ENCODE results near the gene ZC3H10. TPM values are rescaled to one million over a fixed set of nuclear protein-coding genes. Genes with fewer than 3 reads are reported as not detected.

ZC3H10 gene
- total RNA-seq, 1 experiment from 2014 or later, result 8.7 TPM

GRCh38 chr12:56145217-56145616, 27.2 kb downstream of the ZC3H10 start:
- Histone ChIP-seq H3K9me2 (ENCODE audit: insufficient read depth) (no peaks in the 10 kb centered on the region), H3K9me3 (ENCODE audit: control insufficient read depth in 1 of 2, insufficient read depth in 1 of 2, low read depth in 1 of 2, low read length in 2 of 2) (no peaks in the 10 kb centered on the region), H3K27ac (ENCODE audit: low read depth, low read length) (no peak overlapping the region), H3K27me3 (ENCODE audit: insufficient read depth, low read length) (no peaks in the 10 kb centered on the region), H3K9ac (ENCODE audit: low read length) (no peak overlapping the region), H3K4me2 (ENCODE audit: low read length) (no peak overlapping the region), H4K20me1 (ENCODE audit: insufficient read depth) (no peaks in the 10 kb centered on the region), H3K79me2 (ENCODE audit: insufficient read depth, low read length) (no peaks in the 10 kb centered on the region), H3K4me1 (ENCODE audit: control insufficient read depth in 1 of 2, insufficient read depth in 2 of 2, low read length in 2 of 2) (peaks cover 0 to 5% of the 10 kb centered on the region in 2 experiments; a peak in 2 of 4 replicates), H2AFZ (ENCODE audit: low read depth, low read length, poor library complexity, severe bottlenecking) (no peak overlapping the region), H3K4me3 (replicated peaks in 1 of 2; ENCODE audit: low read depth in 1 of 2, low read length in 2 of 2) (no peak overlapping the region), H3K36me3 (ENCODE audit: control insufficient read depth in 1 of 2, insufficient read depth in 2 of 2, low read length in 2 of 2) (peaks cover 30 to 34% of the 10 kb centered on the region in 2 experiments)
- RAD21 ChIA-PET (ENCODE audit: low non-redundant PET in 1 of 2, low total read pairs in 2 of 2, uncharacterized antibody in 2 of 2, unreplicated experiment in 2 of 2), result no interaction called here
- TF ChIP-seq CBX3 (IDR thresholded peaks at IDR 0.05; ENCODE audit: low read depth) (no peak), ZFX (IDR thresholded peaks at IDR 0.05) (no peak), CEBPB (IDR thresholded peaks at IDR 0.05; ENCODE audit: low read depth) (no peak), ZBTB33 (IDR thresholded peaks at IDR 0.05; ENCODE audit: extremely low read depth, insufficient replicate concordance, low read length) (no peak), SRF (IDR thresholded peaks at IDR 0.05; ENCODE audit: low read depth) (no peak), EZH2 (IDR thresholded peaks at IDR 0.05) (no peak), FOSL1 (IDR thresholded peaks at IDR 0.05; ENCODE audit: low read depth) (no peak), SIN3A (IDR thresholded peaks at IDR 0.05; ENCODE audit: low read depth) (no peak), EGR1 (IDR thresholded peaks at IDR 0.05; ENCODE audit: low read depth) (no peak), YY1 (IDR thresholded peaks at IDR 0.05; ENCODE audit: extremely low read depth, insufficient replicate concordance, low read depth, low read length) (no peak), POLR2A (IDR thresholded peaks at IDR 0.05; ENCODE audit: borderline replicate concordance, extremely low read depth, insufficient read depth, insufficient read length) (no peak), ZNF274 (IDR thresholded peaks at IDR 0.05; ENCODE audit: low read depth, low read length) (no peak)
- TF ChIP-seq, protein P1, sequence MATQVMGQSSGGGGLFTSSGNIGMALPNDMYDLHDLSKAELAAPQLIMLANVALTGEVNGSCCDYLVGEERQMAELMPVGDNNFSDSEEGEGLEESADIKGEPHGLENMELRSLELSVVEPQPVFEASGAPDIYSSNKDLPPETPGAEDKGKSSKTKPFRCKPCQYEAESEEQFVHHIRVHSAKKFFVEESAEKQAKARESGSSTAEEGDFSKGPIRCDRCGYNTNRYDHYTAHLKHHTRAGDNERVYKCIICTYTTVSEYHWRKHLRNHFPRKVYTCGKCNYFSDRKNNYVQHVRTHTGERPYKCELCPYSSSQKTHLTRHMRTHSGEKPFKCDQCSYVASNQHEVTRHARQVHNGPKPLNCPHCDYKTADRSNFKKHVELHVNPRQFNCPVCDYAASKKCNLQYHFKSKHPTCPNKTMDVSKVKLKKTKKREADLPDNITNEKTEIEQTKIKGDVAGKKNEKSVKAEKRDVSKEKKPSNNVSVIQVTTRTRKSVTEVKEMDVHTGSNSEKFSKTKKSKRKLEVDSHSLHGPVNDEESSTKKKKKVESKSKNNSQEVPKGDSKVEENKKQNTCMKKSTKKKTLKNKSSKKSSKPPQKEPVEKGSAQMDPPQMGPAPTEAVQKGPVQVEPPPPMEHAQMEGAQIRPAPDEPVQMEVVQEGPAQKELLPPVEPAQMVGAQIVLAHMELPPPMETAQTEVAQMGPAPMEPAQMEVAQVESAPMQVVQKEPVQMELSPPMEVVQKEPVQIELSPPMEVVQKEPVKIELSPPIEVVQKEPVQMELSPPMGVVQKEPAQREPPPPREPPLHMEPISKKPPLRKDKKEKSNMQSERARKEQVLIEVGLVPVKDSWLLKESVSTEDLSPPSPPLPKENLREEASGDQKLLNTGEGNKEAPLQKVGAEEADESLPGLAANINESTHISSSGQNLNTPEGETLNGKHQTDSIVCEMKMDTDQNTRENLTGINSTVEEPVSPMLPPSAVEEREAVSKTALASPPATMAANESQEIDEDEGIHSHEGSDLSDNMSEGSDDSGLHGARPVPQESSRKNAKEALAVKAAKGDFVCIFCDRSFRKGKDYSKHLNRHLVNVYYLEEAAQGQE (IDR thresholded peaks at IDR 0.05; ENCODE audit: low read depth), result no peak
- TF ChIP-seq, protein P2, sequence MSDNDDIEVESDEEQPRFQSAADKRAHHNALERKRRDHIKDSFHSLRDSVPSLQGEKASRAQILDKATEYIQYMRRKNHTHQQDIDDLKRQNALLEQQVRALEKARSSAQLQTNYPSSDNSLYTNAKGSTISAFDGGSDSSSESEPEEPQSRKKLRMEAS (IDR thresholded peaks at IDR 0.05), result no peak
- TF ChIP-seq, protein P3, sequence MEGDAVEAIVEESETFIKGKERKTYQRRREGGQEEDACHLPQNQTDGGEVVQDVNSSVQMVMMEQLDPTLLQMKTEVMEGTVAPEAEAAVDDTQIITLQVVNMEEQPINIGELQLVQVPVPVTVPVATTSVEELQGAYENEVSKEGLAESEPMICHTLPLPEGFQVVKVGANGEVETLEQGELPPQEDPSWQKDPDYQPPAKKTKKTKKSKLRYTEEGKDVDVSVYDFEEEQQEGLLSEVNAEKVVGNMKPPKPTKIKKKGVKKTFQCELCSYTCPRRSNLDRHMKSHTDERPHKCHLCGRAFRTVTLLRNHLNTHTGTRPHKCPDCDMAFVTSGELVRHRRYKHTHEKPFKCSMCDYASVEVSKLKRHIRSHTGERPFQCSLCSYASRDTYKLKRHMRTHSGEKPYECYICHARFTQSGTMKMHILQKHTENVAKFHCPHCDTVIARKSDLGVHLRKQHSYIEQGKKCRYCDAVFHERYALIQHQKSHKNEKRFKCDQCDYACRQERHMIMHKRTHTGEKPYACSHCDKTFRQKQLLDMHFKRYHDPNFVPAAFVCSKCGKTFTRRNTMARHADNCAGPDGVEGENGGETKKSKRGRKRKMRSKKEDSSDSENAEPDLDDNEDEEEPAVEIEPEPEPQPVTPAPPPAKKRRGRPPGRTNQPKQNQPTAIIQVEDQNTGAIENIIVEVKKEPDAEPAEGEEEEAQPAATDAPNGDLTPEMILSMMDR (IDR thresholded peaks at IDR 0.05 in 2 of 3, conservative IDR thresholded peaks at IDR 0.05 in 1 of 3; ENCODE audit: borderline replicate concordance in 1 of 3, insufficient read depth in 1 of 3, low read depth in 2 of 3, low read length in 2 of 3), result no peak
- BruUV-seq (replicated peaks), result no TSS peak
- CTCF ChIA-PET, result no interaction called here
- POLR2A ChIA-PET, result interaction anchor here (3.8 kb wide), 1 partner anchor 17 kb away, joined by 14 read pairs; the partner anchor contains the start of gene ESYT1
- ATAC-seq, result no peak
- intact Hi-C loops (cut with micrococcal nuclease), result no loop called here
- no peak for DNase-seq (ENCODE audit: low read depth, low spot score)
